ELF-1 (cell line): ENCODE measurements around the gene EXOC6B.
"Not testable (repeated sequence)": the region's sequence is repeated elsewhere in the genome, so short reads cannot be mapped to it uniquely, and the experiment has no call there.

ENCODE experiments used
- DNase-seq: peaks from one replicate; pipeline ENCODE4 v3.0.0-alpha.2; 2016; ENCODE audit warnings: low read depth, low spot score

Gene EXOC6B

DNA sequence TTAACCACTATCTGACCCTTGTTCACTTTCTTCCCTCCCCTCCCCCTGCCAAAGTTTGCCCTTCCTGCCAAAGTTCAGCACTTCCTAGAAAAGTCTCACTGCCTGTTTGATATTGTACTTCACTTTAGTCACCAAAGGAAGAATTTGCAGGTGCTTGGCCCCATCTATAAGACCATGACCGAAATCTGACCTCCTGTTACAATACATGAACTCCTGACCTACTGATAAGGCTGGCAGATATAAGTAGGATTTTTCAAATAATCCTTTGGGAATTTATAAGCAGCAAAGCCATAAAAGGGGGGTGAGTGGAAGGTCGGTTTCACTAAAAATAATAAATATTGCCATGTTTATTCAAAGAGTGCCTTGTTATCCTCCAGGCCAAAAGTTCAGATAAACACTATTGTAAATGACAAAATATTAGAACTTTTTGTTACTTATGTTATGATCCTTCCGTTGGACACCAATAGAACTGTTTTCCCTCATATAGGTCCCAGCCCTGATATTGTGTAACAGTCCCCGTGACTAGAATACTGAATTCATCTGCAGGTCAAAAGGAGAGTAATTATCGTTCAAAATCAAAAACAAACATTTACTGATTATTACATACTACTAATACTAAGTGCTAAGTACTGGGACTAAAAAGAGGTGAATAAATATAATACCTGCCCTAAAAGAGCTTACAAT is 277.6 kb downstream of the EXOC6B start:
- no peak for DNase-seq

DNA sequence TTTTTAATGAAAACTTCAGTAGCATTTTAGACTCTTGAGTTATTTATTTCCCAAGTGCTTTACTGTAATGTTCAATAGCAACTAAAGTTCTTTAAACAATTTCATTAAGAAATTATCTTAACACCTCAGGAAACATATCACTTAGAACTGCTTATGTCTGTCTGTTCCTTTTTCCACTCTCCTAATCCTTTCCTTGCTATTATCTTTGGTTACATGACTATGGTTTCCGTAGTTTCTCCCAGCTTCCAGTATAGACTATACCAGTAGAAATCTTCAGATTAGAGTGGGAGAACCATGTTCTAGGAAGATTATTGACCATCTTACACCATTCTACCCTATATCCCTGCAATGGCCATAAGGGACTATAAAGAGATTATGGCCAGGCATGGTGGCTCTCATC is 280.0 kb downstream of the EXOC6B start:
- no peak for DNase-seq

DNA sequence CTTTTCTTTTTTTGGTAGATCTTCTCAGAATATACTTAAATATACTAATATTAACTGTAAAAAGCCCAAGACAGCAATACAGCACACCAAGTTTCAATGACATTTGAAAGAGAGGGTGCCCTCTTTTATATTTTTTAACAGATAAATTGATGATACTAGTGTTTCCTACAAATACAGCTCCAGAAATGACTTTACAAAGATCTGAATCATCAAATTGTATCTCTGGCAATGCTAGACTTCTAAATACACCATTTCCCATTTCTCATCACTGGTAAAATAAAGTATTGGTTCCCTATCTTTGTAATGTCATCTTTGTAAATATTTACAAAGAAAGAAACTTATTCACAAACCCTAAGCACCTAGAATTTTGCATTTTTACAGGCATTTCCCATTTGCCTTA is 281.3 kb downstream of the EXOC6B start:
- DNase-seq = no peak

DNA sequence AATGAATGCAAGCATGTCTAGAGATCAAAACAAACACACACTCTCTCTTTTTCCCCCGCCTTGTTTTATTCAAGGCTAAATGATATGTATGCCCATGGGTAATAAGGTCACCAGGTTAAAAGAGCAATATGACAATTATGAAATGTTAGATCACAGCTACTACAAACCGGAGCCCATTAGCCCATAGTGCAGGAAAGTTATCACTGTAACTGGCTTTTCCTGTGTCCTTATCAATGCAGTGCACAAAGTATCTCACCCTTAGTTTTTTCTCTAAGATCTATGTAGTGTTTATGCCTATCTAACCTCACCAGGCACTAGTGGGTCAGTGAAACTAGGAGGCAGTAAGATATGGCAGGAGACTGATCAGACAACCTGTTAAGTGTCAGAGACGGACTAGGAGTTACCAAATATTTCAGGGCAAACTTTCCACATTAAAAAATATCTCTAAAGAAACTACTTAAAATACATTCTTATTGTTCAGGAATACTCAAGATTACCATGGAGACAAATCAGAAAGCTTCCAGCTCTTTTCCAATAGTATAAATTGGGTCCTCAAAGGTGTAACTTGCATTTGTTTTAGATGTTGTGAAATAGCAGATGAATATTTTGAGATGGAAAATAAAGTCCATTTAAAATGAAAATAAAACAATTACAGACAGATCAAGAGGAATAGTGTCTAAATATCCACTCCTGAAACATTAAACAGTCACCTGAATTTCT is 282.2 kb downstream of the EXOC6B start:
- DNase-seq = no peak

DNA sequence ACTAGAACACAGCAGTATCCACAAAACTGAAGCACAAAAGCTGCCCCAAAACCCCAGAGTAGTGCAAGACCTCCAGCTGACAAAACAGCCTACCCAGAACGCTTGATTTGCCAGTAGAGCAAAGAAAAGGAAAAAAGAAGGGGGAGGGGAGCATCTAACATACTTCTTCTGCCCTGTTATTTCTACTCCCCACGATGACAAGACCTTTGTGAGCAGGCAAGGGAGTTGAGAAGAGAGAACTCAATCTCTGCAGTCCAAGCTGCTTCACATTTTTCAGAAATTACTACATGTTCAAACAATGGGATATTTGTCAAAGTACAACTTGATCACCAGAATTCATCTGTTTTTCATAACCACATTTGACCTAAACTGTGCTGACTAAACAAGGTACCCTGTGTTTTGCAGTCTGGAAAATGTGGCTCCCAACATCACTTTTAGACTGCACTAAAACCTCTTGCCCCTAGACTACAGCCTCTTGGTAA is 286.7 kb downstream of the EXOC6B start:
- DNase-seq = no peak

DNA sequence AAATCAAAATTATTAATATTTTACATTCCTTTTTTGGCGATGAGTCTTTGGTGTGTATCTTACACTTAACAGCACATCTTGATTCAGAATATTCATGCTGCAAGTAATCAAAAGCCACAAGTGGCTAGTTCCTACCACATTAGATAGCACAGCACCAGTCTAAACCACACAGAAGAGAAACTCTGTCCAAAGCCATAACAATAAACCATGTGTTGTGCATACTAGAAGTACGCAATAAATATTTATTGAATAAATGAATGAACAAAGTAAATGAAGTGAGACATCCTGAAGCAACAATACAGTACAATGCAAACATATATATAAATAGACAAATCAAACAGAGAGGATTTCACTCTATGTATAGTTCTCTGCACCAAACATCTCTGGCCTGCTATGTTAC is 287.3 kb downstream of the EXOC6B start:
- no peak for DNase-seq

DNA sequence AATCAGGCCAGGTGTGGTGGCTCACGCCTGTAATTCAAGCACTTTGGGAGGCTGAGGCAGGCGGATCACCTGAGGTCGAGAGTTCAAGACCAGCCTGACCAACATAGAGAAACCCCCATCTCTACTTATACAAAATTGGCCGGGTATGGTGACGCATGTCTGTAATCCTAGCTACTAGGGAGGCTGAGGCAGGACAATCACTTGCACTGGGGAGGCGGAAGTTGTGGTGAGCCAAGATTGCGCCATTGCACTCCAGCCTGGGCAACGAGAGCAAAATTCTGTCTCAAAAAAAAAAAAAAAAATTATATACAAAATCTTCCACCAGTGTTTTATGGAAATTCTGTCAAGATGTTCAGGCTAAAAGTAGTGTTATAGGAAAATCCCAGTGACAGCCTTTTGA is 290.2 kb downstream of the EXOC6B start:
- not testable (repeated sequence) for DNase-seq

DNA sequence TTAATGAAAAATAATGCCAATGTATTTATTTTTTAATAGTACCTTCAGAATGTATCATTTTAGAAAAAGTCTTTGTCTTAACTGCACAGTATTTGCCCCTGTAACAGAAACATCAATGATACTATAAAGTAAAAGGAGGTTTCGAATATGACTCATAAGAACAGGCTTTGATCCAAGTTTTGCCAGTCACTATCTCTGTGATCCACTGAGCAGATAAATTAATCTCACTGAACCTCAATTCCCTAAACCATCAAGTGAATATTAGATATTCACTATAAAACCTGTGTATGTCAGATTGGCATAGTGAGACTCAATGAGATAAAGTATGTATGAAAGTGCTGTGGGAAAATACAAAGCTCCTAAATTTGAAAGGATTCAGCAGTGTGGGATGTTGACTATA is 292.1 kb downstream of the EXOC6B start:
- no peak for DNase-seq

DNA sequence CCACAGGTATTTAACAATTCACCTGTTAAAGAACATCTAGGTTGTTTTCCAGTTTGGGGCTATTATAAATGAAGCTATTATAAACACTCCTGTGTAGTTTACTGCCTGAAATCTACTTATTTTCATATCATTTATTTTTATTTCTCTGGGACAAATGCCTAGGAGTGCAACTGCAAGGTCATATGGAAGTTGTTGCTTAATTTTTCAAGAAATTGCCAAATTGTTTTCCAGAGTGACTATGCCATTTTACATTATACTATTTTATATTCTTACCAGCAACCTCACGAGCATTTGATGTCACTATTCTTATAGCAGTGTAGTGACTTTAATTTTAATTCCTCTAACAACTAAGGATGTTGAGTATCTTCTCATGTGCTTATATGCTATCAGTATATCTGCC is 298.4 kb downstream of the EXOC6B start:
- no peak for DNase-seq

DNA sequence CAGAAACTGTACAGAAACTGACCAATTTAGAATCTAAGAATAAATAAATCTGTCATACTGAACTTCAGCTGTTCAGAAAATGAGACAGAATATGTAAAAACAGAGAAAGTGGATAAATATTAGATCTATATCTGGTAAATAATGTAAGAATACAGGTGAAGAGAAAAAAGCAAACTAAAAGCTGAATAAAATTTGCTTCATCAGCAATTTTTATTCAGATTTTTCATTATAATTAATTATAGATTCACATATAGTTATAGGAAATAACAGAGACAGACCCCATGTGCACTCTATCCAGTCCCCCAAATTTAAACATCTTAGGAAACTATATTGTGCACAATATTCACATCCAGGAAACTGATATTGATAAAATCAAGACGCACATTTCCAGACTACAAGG is 299.2 kb downstream of the EXOC6B start:
- DNase-seq = no peak

DNA sequence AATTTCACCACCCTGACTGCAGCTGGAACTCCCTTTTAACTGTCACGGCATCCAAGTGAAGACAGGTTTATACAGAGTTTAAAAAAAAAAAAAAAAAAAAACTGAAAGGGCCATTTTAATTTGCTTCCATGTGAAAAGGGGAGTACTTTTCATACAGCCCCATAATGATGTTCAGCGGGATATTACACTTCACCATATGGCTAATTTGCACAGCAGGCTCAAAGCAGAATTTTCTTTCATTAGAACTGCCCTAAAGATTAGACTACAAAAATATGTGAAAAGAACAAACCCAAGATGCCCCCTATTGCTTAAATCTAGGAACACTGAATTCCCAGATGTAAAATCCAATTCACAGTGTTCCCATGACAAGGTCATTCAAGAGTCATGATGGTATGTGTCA is 301.8 kb downstream of the EXOC6B start:
- DNase-seq = no peak

DNA sequence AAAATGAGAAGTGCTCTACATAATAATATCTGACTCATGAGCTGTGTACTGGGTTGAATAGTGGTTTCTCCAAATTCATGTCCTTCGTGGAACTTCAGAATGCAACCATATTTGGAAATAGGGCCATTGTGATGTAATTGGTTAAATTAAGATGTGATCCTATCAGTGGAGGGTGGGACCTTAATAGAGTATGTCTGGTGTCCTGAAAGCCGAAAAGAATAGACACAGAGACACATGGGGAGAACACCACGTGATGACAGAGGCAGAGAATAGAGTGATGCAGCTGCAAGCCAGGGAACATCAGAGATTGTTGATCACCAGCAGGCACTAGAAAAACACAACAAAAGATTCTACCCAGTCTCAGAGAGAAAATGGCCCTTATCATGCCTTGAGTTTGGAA is 310.1 kb downstream of the EXOC6B start:
- DNase-seq = no peak

DNA sequence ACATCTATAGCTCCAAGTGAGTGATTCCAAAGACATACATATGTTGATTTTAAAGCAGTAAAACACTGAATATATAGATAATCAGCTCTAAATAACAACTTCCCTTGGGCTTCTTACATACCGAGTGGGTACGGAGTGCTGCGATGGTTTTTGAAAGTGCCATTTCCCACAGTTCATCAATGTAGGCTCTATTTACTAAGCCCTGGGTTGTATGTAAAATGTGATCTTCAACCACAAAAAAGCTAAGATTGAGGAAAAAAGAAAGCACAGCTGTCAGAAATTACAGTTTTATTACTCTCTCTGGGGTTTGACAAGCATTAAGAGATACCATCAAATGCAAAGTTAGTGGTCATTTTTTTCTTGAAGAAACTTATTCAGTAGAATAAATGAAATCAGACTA is 312.8 kb downstream of the EXOC6B start:
- no peak for DNase-seq

DNA sequence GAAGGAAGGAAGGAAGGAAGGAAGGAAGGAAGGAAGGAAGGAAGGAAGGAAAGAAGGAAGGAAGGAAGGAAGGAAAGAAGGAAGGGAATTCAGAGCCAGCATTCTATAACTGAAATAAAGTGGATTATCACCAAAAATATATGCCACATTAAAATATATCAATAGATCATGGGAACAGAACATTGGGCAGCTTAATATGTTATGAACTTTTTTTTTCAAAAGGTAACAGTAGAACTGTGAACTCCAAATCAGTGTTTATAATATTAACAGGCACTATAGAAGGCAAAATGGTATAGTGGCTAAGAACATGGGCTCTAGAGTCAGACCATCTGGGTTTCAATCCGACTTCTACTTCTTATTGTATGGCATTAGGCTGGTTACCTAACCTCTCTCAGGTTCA is 313.5 kb downstream of the EXOC6B start:
- no peak for DNase-seq

DNA sequence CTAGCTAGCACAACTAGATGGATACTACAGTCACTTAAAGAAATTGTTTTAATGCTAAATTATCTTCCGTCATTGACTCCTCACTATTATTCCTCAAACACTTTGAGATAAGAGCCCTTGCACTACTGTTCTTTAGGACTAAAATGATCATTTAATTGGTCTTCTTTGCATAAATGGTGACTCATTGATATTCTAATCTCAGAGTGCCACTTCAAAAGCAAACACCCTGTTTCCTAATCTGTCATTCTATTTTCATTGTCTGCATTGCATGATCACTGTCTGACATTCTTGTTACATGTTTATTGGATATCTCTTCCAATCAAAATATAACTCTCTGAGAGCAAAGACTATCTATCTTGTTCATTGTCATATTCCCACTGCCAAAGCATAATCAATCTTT is 313.9 kb downstream of the EXOC6B start:
- no peak for DNase-seq

DNA sequence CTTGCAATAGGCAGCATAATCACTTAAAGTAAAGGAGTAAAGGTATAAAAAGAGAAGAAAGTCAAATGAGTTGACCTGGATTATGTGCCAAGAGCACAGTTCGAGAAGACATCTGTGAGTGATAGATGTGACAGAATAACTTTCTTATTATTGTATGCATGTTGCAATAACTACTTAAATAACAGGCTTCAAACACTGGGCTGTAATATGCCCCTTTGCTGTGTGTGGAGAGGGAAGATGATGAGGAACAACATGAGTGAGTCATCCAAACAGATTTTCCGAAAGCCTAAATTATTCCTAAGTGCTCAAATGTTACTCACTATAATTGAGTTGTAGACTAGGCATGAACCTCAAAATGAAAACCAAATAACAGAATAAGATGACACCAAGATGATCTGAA is 328.1 kb downstream of the EXOC6B start:
- no peak for DNase-seq

DNA sequence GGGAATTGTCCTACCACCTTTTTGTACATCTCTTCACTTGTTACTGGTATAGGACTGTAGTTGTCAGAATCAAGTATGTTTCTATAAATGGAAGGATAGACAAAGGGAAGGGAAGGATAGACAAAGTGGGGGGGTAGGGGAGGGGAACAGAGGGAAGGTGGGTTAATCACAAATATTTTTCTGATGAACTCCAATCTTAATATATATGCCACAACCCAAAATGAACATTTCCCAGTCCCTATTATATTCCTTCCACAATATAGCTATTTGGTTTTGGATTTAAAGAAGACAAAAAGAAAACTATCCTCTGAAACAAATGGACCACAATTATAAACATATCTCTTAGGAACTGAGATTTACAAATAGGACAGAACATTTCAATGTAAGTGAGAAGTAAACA is 329.4 kb downstream of the EXOC6B start:
- no peak for DNase-seq

DNA sequence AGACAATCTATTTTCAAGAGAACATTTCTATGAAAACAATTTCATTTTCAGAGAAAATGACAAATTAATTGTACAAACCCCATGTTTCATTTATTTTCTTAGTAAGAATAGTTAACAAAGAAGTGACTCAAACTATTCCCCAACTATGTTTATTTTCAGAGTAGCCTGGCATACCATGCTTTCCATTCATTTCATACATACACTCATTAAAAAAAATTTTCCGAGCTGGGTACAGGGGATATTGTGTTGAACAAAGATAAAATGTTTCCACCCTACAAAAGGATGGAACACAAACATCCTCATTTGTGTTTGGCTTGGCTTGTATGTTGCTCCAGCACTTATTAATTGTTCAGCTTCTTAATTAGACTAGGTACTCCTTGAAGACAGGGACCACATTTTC is 331.4 kb downstream of the EXOC6B start:
- DNase-seq = no peak

DNA sequence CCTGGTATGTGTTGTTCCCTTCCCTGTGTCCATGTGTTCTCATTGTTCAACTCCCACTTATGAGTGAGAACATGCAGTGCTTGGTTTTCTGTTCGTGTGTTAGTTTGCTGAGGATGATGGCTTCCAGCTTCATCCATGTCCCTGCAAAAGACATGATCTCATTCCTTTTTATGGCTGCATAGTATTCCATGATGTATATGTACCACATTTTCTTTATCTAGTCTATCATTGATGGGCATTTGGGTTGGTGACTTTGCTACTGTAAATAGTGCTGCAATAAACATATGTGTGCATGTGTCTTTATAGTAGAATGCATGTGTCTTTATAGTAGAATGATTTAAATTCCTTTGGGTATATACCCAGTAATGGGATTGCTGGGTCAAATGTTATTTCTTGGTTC is 341.2 kb downstream of the EXOC6B start:
- not testable (repeated sequence) for DNase-seq

DNA sequence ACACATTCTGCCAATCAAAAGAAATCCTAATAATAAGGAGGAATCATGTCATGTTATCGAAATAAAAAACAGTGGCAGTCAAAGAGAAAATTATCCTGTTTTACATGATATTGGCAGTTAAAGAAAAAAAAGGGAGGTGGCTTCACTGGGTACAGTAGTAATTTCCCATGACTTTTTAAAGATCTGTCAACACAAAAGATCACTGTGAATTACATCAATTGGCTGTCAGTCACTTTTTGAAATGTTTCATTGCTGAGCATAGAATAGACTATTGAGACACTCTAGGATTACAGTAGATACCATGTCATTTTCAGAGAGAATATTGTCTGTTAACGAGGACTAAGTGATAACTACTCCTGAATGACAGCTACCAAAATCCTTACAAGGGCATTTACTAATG is 342.5 kb downstream of the EXOC6B start:
- DNase-seq = no peak

DNA sequence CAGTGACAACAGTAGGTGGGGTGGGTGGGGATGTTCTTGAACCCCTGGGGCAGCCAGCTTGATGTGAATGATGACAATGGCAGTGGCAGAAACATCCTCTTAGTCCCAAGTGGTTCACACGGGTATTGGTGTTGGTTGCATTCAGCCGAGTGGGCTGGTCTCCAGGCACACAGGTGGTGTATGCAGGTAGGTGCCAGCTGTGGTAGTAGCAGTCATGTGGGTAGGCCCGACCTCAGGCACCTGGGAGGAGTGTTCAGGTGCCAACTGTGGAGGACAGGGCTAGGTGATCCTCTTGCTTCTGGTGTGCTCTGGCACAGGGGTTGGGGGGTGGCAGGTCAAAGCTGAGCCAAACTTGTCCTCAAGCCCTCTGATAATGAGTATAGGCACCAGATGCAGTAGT is 350.6 kb downstream of the EXOC6B start:
- no peak for DNase-seq

DNA sequence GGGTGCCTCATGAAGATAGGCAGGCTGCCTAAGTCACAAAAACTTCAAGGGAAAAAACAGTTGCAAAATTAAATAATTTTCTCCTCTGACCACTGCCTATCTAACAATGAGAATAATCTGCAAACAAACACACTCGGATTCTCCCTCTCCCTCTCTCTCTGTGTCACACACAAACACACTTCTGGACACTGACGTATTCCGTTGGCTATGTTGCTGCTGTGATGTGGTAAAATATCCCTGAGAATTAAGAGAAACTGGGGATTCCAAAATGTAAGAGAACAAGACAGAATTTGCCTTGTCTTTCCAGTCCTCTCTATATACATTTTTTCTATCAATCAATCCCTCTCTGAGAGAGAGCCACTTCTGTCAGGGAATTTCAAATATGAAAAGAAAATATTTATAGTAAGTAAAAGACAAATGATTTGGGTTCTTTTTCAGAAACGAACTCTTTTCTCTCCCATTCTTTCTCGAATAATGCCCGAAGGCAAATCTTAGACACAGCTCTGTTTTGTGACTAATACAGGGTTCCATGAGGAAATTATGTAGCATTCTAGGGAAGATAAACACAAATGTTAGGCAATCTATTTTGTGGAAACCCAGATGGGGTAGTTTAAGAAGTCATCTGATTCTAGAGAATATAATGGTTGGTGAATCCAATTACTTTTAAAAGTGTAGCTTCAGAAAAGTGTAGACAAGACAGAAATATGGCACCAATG is 367.9 kb downstream of the EXOC6B start:
- no peak for DNase-seq

DNA sequence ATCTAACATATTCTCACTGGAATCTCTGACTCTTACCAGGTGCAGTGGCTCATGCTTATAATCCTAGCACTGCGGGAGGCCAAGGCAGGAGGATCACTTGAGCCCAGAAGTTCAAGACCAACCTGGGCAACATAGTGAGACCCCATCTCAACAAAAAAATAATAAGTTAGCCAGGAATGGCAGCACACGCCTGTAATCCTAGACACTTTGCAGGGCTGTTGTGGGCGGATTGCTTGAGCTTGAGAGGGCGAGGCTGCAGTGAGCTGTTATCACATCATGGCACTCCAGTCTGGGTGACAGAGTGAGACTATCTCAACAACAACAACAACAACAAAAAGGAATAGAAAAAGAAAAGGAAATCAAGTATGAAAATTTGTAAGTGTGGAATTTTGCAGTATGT is 371.6 kb downstream of the EXOC6B start:
- DNase-seq = no peak
